Prostate gland (tissue), 2 donors: Measurements from ENCODE around the gene TRIM60.

Experiments used
- CTCF ChIP-seq, 4 experiments: fragments of 200-600 bp in 2 of 4; fragments of 450-650 bp in 2 of 4; sonication (generic) in 2 of 4; IDR thresholded peaks; 1 replicate in 3 of 4; 2 replicates in 1 of 4; pipeline ENCODE4 v1.5.1; 2016 to 2019; ENCODE audit warnings: antibody characterized with exemption in 4 of 4, mild to moderate bottlenecking in 2 of 4, moderate library complexity in 2 of 4
- POLR2AphosphoS5 ChIP-seq: sonication (generic); formaldehyde crosslinking; IDR thresholded peaks from one replicate; pipeline ENCODE4 v1.6.1; 2017; ENCODE audit warnings: antibody characterized with exemption

DNA sequence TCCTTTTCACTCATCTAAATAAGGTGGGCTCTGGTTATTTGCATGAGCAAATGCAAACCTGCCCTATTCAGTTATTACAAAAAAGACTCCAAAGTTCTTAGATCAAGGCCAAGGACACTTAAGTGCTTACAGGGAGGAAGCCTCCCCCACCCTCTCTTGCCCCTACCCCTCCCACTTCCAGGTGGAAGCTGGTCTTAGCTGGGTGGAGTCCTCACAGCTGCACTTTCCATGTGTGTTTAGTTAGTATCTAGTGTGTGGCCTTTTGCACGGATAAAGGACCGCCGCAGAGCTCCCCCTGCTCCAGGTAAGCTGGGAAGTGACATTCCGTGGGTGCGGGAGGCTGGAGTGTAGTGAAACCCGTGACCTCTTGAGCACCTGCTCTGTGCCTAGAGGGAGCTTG, 21.8 kb downstream of the TRIM60 start, which contains the start of gene TRIM75:
- TF ChIP-seq POLR2AphosphoS5, result no peak
- TF ChIP-seq CTCF (IDR thresholded peaks at IDR 0.05), result no peak
